CD14-positive monocyte (primary cell): ENCODE results near the gene EXOC4. TPM values are rescaled to one million over a fixed set of nuclear protein-coding genes. Genes with fewer than 3 reads are reported as not detected.

Source experiments
- DNase-seq, 3 donors: peaks; one replicate each; pipeline ENCODE4 v3.0.0-alpha.2; 2011 to 2022
- H2AFZ ChIP-seq: 2 replicates; pipeline ENCODE4 v1.6.0; 2012; ENCODE audit warnings: mild to moderate bottlenecking, low read depth, low read length, inconsistent platforms; ENCODE audit not compliant: insufficient read depth, poor library complexity, severe bottlenecking
- H3K27ac ChIP-seq, 2 donors: 1 replicate in 1 of 2; 2 replicates in 1 of 2; pipeline ENCODE4 v1.5.1; 2012 to 2013; ENCODE audit warnings: low read length in 2 of 2, control low read depth in 1 of 2, inconsistent platforms in 1 of 2, low read depth in 1 of 2, mild to moderate bottlenecking in 1 of 2
- H3K27me3 ChIP-seq, 2 donors: one replicate each; pipeline versions ENCODE4 v1.6.0 to v1.6.1; 2011 to 2013; ENCODE audit warnings: low read length in 2 of 2; ENCODE audit not compliant: control insufficient read depth in 2 of 2, insufficient read depth in 2 of 2
- H3K36me3 ChIP-seq, 2 donors: replicated peaks in 1 of 2; 1 replicate in 1 of 2; 2 replicates in 1 of 2; pipeline versions ENCODE4 v1.5.1 to v1.6.1; 2012 to 2013; ENCODE audit warnings: low read length in 2 of 2, control low read depth in 1 of 2, inconsistent platforms in 1 of 2, mild to moderate bottlenecking in 1 of 2; ENCODE audit not compliant: insufficient read depth in 2 of 2, control insufficient read depth in 1 of 2
- H3K4me1 ChIP-seq, 2 donors: 1 replicate in 1 of 2; 2 replicates in 1 of 2; pipeline versions ENCODE4 v1.5.1 to v1.6.1; 2012 to 2013; ENCODE audit warnings: low read length in 2 of 2, control low read depth in 1 of 2, inconsistent platforms in 1 of 2, mild to moderate bottlenecking in 1 of 2, moderate library complexity in 1 of 2; ENCODE audit not compliant: insufficient read depth in 2 of 2, control insufficient read depth in 1 of 2
- H3K4me2 ChIP-seq: replicated peaks from 2 replicates; pipeline ENCODE3; 2012; ENCODE audit warnings: low read length, moderate library complexity, mild to moderate bottlenecking; ENCODE audit not compliant: poor library complexity, severe bottlenecking; ENCODE audit errors: extremely low read depth
- H3K4me3 ChIP-seq, 3 experiments: fragments of 200-600 bp in 1 of 3; sonication (generic) in 1 of 3; replicated peaks in 1 of 3; 1 replicate in 2 of 3; 2 replicates in 1 of 3; pipeline ENCODE4 v1.5.1; 2011 to 2013; ENCODE audit warnings: low read length in 3 of 3, mild to moderate bottlenecking in 3 of 3, control low read depth in 2 of 3, low read depth in 2 of 3, inconsistent platforms in 1 of 3, moderate library complexity in 1 of 3
- H3K79me2 ChIP-seq: 2 replicates; pipeline ENCODE4 v1.6.0; 2012; ENCODE audit warnings: mild to moderate bottlenecking, control low read depth, inconsistent platforms, low read length, moderate library complexity; ENCODE audit not compliant: insufficient read depth
- H3K9ac ChIP-seq: 2 replicates; pipeline ENCODE4 v1.6.0; 2017; ENCODE audit warnings: low read length, mild to moderate bottlenecking; ENCODE audit not compliant: insufficient read depth, poor library complexity, severe bottlenecking
- H3K9me3 ChIP-seq, 2 donors: replicated peaks in 1 of 2; 1 replicate in 1 of 2; 2 replicates in 1 of 2; pipeline versions ENCODE4 v1.5.1 to v1.6.1; 2012 to 2013; ENCODE audit warnings: low read length in 2 of 2, control low read depth in 1 of 2; ENCODE audit not compliant: control insufficient read depth in 1 of 2, insufficient read depth in 1 of 2
- H4K20me1 ChIP-seq: 2 replicates; pipeline ENCODE4 v1.6.0; 2012; ENCODE audit warnings: mild to moderate bottlenecking, low read length, control low read depth, moderate library complexity; ENCODE audit not compliant: insufficient read depth
- H3K27ac Mint-ChIP-seq, 7 donors: one replicate each; pipeline ENCODE4 v1.8.0; 2020; ENCODE audit warnings: mild to moderate bottlenecking in 7 of 7, mixed read lengths in 7 of 7, moderate library complexity in 6 of 7, inconsistent platforms in 2 of 7
- H3K27me3 Mint-ChIP-seq, 3 donors: one replicate each; pipeline ENCODE4 v1.8.0; 2021 to 2022; ENCODE audit warnings: low read depth in 3 of 3, mild to moderate bottlenecking in 3 of 3, mixed read lengths in 3 of 3, moderate library complexity in 3 of 3, inconsistent platforms in 1 of 3
- H3K36me3 Mint-ChIP-seq, 2 donors: one replicate each; pipeline ENCODE4 v1.8.0; 2020; ENCODE audit warnings: mixed read lengths in 2 of 2, inconsistent platforms in 1 of 2, mild to moderate bottlenecking in 1 of 2
- H3K4me1 Mint-ChIP-seq: one replicate; pipeline ENCODE4 v1.8.0; 2020; ENCODE audit warnings: mild to moderate bottlenecking, mixed read lengths
- H3K4me3 Mint-ChIP-seq, 2 donors: one replicate each; pipeline ENCODE4 v1.8.0; 2020; ENCODE audit warnings: mild to moderate bottlenecking in 2 of 2, mixed read lengths in 2 of 2, moderate library complexity in 1 of 2
- H3K9me3 Mint-ChIP-seq, 7 donors: one replicate each; pipeline ENCODE4 v1.8.0; 2020 to 2022; ENCODE audit warnings: mixed read lengths in 7 of 7, mild to moderate bottlenecking in 6 of 7, moderate library complexity in 6 of 7, inconsistent platforms in 2 of 7
- WGBS: methylation state at CpG from one replicate; pipeline ENCODE4 v1.1.5; 2013; ENCODE audit warnings: missing lambda C conversion rate; ENCODE audit not compliant: insufficient coverage; 5-methylcytosine and 5-hydroxymethylcytosine counted together
- intact Hi-C, 2 donors: fragments of 100-400 bp; cut with micrococcal nuclease; formaldehyde crosslinking; loops; one replicate each; pipeline versions ENCODE4 v1.15.0 to v1.15.1; 2023
- polyA plus RNA-seq, 3 donors: library from polyadenylated mRNA; depleted of rRNA in 1 of 3; unstranded in 2 of 3; stranded (reverse) in 1 of 3; fragments of 300-500 nt in 2 of 3; fragments of >200 nt in 1 of 3; fragmentation: Illumina TruSeq in 2 of 3; gene quantifications; 1 replicate in 2 of 3; 2 replicates in 1 of 3; pipeline ENCODE4 v1.2.3, GENCODE V29; 2012 to 2021
- TF ChIP-seq, protein P1 (sequence below): fragments of 200-600 bp; IDR thresholded peaks from one replicate; pipeline ENCODE4 v1.8.0; 2022; ENCODE audit warnings: antibody characterized with exemption, mild to moderate bottlenecking

EXOC4 gene
- polyA plus RNA-seq, 3 donors = 20.6 to 22.3 (median 22.3) TPM

DNA sequence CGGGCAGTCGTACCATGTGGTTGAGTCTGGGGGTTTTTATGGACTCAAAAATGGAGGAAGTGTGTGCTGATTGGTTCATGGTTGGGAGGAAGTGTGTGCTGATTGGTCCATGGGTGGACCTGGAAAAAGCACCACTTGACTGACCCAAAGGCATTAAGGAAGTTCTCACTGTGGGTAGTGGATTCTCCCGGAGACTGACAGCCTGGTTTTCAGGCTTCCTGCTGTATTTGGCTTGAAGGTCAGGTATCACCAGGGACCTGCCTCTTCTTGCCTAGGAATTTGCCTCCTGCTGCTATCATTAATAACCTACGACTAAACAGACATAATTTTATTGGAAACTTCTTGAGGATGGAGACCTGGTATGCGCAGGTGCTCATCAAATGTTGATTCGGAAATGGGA lies 605.4 kb downstream of the EXOC4 start:
- peaks cover 0 to 8% (median 3%) of the 10 kb centered on the region in 7 donors for H3K9me3 Mint-ChIP-seq
- intact Hi-C loops = no loop called here
- no peak overlapping the region for H3K4me3 Mint-ChIP-seq
- peak overlapping the region in 1 of 7 donors; percentile 51 for H3K27ac Mint-ChIP-seq
- no peak overlapping the region for H3K9ac ChIP-seq
- H3K4me1 ChIP-seq = no peaks in the 10 kb centered on the region
- no peak overlapping the region for H3K27ac ChIP-seq
- no peak for DNase-seq
- peaks cover 5 to 8% of the 10 kb centered on the region in 2 donors for H3K9me3 ChIP-seq
- no peaks in the 10 kb centered on the region for H3K27me3 Mint-ChIP-seq
- peaks cover 3 to 4% of the 10 kb centered on the region in 2 donors for H3K36me3 Mint-ChIP-seq
- H3K79me2 ChIP-seq = no peaks in the 10 kb centered on the region
- TF ChIP-seq, protein P1, sequence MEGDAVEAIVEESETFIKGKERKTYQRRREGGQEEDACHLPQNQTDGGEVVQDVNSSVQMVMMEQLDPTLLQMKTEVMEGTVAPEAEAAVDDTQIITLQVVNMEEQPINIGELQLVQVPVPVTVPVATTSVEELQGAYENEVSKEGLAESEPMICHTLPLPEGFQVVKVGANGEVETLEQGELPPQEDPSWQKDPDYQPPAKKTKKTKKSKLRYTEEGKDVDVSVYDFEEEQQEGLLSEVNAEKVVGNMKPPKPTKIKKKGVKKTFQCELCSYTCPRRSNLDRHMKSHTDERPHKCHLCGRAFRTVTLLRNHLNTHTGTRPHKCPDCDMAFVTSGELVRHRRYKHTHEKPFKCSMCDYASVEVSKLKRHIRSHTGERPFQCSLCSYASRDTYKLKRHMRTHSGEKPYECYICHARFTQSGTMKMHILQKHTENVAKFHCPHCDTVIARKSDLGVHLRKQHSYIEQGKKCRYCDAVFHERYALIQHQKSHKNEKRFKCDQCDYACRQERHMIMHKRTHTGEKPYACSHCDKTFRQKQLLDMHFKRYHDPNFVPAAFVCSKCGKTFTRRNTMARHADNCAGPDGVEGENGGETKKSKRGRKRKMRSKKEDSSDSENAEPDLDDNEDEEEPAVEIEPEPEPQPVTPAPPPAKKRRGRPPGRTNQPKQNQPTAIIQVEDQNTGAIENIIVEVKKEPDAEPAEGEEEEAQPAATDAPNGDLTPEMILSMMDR = no peak
- H2AFZ ChIP-seq = no peak overlapping the region
- no peaks in the 10 kb centered on the region for H4K20me1 ChIP-seq
- H3K4me2 ChIP-seq = no peak overlapping the region
- H3K4me1 Mint-ChIP-seq = no peaks in the 10 kb centered on the region
- H3K27me3 ChIP-seq = no peaks in the 10 kb centered on the region
- no peaks in the 10 kb centered on the region for H3K36me3 ChIP-seq
- H3K4me3 ChIP-seq = no peak overlapping the region
- 97% methylated on average over 5 of the region's 6 CpGs for WGBS

- 100% methylated on average over 3 of the region's 5 CpGs for WGBS
Measured at GRCh38 chr7:133859231-133859630, 606.4 kb downstream of the EXOC4 start.

More at GRCh38 chr7:133859231-133859630, 606.4 kb downstream of the EXOC4 start:
- no peaks in the 10 kb centered on the region for H4K20me1 ChIP-seq
- no peaks in the 10 kb centered on the region for H3K36me3 ChIP-seq
- H3K4me2 ChIP-seq = no peak overlapping the region
- no peak overlapping the region for H3K4me3 Mint-ChIP-seq
- H3K4me3 ChIP-seq = no peak overlapping the region
- H3K36me3 Mint-ChIP-seq = peaks cover 3 to 4% of the 10 kb centered on the region in 2 donors
- peaks cover 5 to 8% of the 10 kb centered on the region in 2 donors for H3K9me3 ChIP-seq
- intact Hi-C loops = no loop called here
- no peak overlapping the region for H3K9ac ChIP-seq
- H3K9me3 Mint-ChIP-seq = peaks cover 0 to 8% (median 3%) of the 10 kb centered on the region in 7 donors
- DNase-seq = no peak
- no peaks in the 10 kb centered on the region for H3K27me3 ChIP-seq
- H2AFZ ChIP-seq = no peak overlapping the region
- H3K79me2 ChIP-seq = no peaks in the 10 kb centered on the region
- TF ChIP-seq, protein P1 = no peak
- H3K27me3 Mint-ChIP-seq = no peaks in the 10 kb centered on the region
- no peak overlapping the region for H3K27ac ChIP-seq
- H3K4me1 ChIP-seq = no peaks in the 10 kb centered on the region
- no peaks in the 10 kb centered on the region for H3K4me1 Mint-ChIP-seq
- no peak overlapping the region for H3K27ac Mint-ChIP-seq
